Activated CD4-positive, alpha-beta memory T cell treated with anti-CD3 and anti-CD28 coated beads for 36 hours (primary cell): ENCODE measurements around the gene ZNF830. TPM values are rescaled to one million over a fixed set of nuclear protein-coding genes. Genes with fewer than 3 reads are reported as not detected.
"Not testable (repeated sequence)": the region's sequence is repeated elsewhere in the genome, so short reads cannot be mapped to it uniquely, and the experiment has no call there.

ENCODE experiments used
- CTCF ChIA-PET: fragments of 350-600 bp; sonication (Branson Sonifier 250); formaldehyde crosslinking; loops from one replicate; lab custom pipeline; 2021; ENCODE audit warnings: antibody characterized with exemption, inconsistent platforms; lab: Charles Lee
- POLR2A ChIA-PET: fragments of 350-600 bp; sonication (Branson Sonifier 250); formaldehyde crosslinking; loops from one replicate; lab custom pipeline; 2021; ENCODE audit warnings: antibody characterized with exemption; lab: Charles Lee
- DNase-seq: peaks from one replicate; pipeline ENCODE4 v3.0.0-alpha.2; 2020
- H3K27ac Mint-ChIP-seq: one replicate; pipeline ENCODE4 v1.8.0; 2021; ENCODE audit warnings: mixed read lengths
- H3K27me3 Mint-ChIP-seq: one replicate; pipeline ENCODE4 v1.8.0; 2021; ENCODE audit warnings: mixed read lengths
- H3K36me3 Mint-ChIP-seq: one replicate; pipeline ENCODE4 v1.8.0; 2021; ENCODE audit warnings: mixed read lengths
- H3K4me1 Mint-ChIP-seq: one replicate; pipeline ENCODE4 v1.8.0; 2021; ENCODE audit warnings: low read depth, mixed read lengths
- H3K4me3 Mint-ChIP-seq: one replicate; pipeline ENCODE4 v1.8.0; 2021; ENCODE audit warnings: mild to moderate bottlenecking, mixed read lengths
- H3K9me3 Mint-ChIP-seq: one replicate; pipeline ENCODE4 v1.8.0; 2021; ENCODE audit warnings: mixed read lengths
- intact Hi-C: fragments of 100-400 bp; cut with micrococcal nuclease; formaldehyde crosslinking; loops from one replicate; pipeline ENCODE4 v1.15.1; 2023
- total RNA-seq, 2 experiments: library from RNA; stranded (reverse); gene quantifications; one replicate each; pipeline ENCODE4 v1.2.3, GENCODE V29; 2021

ZNF830 gene, protein sequence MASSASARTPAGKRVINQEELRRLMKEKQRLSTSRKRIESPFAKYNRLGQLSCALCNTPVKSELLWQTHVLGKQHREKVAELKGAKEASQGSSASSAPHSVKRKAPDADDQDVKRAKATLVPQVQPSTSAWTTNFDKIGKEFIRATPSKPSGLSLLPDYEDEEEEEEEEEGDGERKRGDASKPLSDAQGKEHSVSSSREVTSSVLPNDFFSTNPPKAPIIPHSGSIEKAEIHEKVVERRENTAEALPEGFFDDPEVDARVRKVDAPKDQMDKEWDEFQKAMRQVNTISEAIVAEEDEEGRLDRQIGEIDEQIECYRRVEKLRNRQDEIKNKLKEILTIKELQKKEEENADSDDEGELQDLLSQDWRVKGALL
- total RNA-seq: 10 to 100 TPM; 19.5 to 20.7 TPM

DNA sequence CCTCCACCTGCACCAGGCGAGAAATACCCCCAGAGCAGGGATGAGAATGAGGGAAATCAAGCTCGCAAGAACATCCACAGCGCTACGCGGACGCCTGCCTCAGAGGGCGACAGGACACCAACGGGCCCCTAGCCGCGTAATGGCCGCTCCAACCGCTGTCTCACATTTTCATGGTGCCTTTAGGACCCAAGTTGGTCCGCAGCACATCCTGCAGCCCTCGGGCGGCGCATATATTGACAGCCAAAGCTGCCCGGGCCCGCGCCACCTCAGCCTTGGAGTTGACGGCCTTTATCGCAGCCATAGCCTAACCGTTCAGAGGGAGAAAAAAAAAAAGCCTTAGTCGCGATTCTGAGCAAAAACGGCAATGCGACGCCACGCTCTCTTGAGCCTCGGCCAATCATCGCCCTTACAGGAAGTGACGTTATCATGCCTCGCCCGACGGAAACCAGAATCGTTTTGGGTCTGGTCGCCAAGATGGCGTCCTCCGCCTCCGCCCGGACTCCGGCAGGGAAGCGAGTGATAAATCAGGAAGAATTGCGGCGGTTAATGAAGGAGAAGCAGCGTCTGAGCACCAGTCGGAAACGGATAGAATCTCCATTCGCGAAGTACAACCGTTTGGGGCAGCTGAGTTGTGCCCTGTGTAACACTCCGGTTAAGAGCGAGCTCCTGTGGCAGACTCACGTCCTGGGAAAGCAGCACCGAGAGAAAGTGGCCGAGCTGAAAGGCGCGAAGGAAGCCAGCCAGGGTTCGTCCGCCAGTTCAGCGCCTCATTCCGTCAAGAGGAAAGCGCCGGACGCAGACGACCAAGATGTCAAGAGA lies at the start of gene ZNF830, which contains the start of gene CCT6B:
Gene ZNF830, plus strand, starts transcription at position 448 of the 819 bp plus-strand sequence. Its CDS starts 27 bp downstream, at position 475.
Gene CCT6B, minus strand, starts transcription at position 368 of the 819 bp plus-strand sequence. Its CDS starts 67 bp downstream, at position 301.
- peak within 1 kb of the TSS; percentile 100 for H3K4me3 Mint-ChIP-seq
- intact Hi-C loops: no loop called here
- no peaks in the 10 kb centered on the region for H3K27me3 Mint-ChIP-seq
- peak within 1 kb of the TSS; percentile 97 for H3K27ac Mint-ChIP-seq
- peaks cover 24% of the 10 kb centered on the region for H3K4me1 Mint-ChIP-seq
- CTCF ChIA-PET: interaction anchor here (1.1 kb wide), 2 partner anchors 157 to 394 kb away, joined by 3 to 6 read pairs; no protein-coding TSS in a partner anchor
- POLR2A ChIA-PET: interaction anchor here (0.6 to 1.9 kb wide), 4 partner anchors 13 to 125 kb away, joined by 3 to 13 read pairs (median 5); partner anchors contain the start of gene LIG3
- H3K36me3 Mint-ChIP-seq: peaks cover 21% of the 10 kb centered on the region
- no peaks in the 10 kb centered on the region for H3K9me3 Mint-ChIP-seq
- peak; percentile 96 for DNase-seq

DNA sequence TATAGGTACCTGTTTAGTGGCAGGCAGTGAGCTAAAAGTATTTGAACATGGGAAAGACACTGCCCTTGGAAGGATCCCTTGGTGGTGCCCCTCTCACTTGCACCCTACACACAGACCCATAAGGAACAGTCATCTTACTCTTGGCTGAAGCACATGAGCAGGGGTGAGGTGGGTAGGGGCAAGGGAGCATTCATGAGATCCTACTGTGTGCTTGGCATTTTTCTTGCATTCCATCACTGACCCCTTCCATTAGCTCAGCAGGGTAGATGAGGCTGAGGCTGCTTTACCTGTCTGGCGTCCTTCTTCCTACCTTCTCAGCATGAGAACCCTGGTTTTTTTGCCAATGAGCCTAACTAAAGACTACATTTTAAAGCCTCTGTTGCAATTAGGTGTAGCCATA lies 48.3 kb upstream of the ZNF830 start:
- CTCF ChIA-PET: no interaction called here
- no peaks in the 10 kb centered on the region for H3K36me3 Mint-ChIP-seq
- POLR2A ChIA-PET: no interaction called here

DNA sequence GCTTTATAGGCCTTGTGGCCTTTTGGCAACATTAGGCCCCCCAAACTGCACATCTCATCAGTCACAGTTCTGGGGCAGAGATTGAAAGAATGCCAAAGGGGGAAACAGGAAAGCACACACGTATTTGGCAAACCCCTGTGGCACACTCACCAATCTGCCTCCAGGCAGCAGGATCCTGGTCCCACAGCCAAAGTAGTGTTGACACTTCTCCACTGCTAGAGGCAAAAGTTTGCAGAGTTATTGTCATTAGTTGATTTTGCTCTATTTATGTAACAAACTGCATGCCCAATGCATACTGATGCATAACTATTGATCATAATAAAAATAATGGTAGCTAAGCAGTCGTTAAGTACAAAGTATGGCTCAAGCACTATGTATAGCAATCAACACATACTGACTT lies 45.2 kb upstream of the ZNF830 start:
- POLR2A ChIA-PET: no interaction called here
- Mint-ChIP-seq H3K4me3 (no peak overlapping the region), H3K27me3 (no peaks in the 10 kb centered on the region), H3K9me3 (no peaks in the 10 kb centered on the region), H3K36me3 (no peaks in the 10 kb centered on the region), H3K27ac (no peak overlapping the region), H3K4me1 (no peaks in the 10 kb centered on the region)
- CTCF ChIA-PET: interaction anchor here (1.4 kb wide), 1 partner anchor 16 kb away, joined by 3 read pairs; no protein-coding TSS in a partner anchor
- intact Hi-C loops: no loop called here
- DNase-seq: no peak

More for the DNA sequence above, 48.3 kb upstream of the ZNF830 start:
- intact Hi-C loops: no loop called here
- peaks cover 3% of the 10 kb centered on the region for H3K27me3 Mint-ChIP-seq
- no peak overlapping the region for H3K4me3 Mint-ChIP-seq
- DNase-seq: no peak
- no peaks in the 10 kb centered on the region for H3K9me3 Mint-ChIP-seq
- H3K4me1 Mint-ChIP-seq: no peaks in the 10 kb centered on the region
- H3K27ac Mint-ChIP-seq: no peak overlapping the region

DNA sequence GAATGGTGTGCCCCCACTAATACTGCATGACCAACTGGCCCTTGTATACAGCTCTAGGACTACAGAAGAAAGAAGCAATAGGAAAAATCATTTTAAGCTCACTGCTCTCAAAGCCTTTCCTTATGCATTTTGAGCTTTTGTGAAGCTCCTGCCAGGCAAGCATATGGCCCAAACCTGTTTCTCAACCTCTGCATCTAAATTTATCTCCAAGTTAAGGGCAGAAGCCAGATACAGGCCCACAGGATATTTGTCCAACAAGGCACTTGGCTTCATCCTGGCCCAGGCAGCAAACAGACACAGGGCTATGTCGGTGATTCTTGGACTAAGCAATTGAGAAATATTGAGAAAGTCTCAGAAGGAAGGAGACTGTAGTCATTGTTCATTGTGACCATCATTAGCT lies 44.0 kb upstream of the ZNF830 start:
- Mint-ChIP-seq H3K4me1 (no peaks in the 10 kb centered on the region), H3K27ac (no peak overlapping the region), H3K4me3 (no peak overlapping the region), H3K27me3 (no peaks in the 10 kb centered on the region), H3K9me3 (no peaks in the 10 kb centered on the region), H3K36me3 (no peaks in the 10 kb centered on the region)
- CTCF ChIA-PET: no interaction called here
- DNase-seq: no peak
- intact Hi-C loops: no loop called here
- POLR2A ChIA-PET: no interaction called here

- intact Hi-C loops: no loop called here
- no peaks in the 10 kb centered on the region for H3K4me1 Mint-ChIP-seq
- no peak overlapping the region for H3K4me3 Mint-ChIP-seq
- CTCF ChIA-PET: no interaction called here
- POLR2A ChIA-PET: no interaction called here
- no peaks in the 10 kb centered on the region for H3K9me3 Mint-ChIP-seq
- no peak overlapping the region for H3K27ac Mint-ChIP-seq
- no peaks in the 10 kb centered on the region for H3K36me3 Mint-ChIP-seq
- H3K27me3 Mint-ChIP-seq: no peaks in the 10 kb centered on the region
- no peak for DNase-seq
These were observed 40.7 kb upstream of the ZNF830 start for GRCh38 chr17:34920676-34921075.

GRCh38 chr17:34926661-34927060 lies 34.7 kb upstream of the ZNF830 start:
- CTCF ChIA-PET: no interaction called here
- intact Hi-C loops: no loop called here
- Mint-ChIP-seq H3K4me1 (no peaks in the 10 kb centered on the region), H3K9me3 (no peaks in the 10 kb centered on the region), H3K4me3 (no peak overlapping the region), H3K36me3 (peaks cover 2% of the 10 kb centered on the region), H3K27me3 (no peaks in the 10 kb centered on the region), H3K27ac (no peak overlapping the region)
- POLR2A ChIA-PET: no interaction called here
- DNase-seq: no peak

- ChIA-PET POLR2A (no interaction called here), CTCF (no interaction called here)
- Mint-ChIP-seq H3K4me3 (no peak overlapping the region), H3K27me3 (no peaks in the 10 kb centered on the region), H3K4me1 (no peaks in the 10 kb centered on the region), H3K9me3 (no peaks in the 10 kb centered on the region), H3K36me3 (peaks cover 2% of the 10 kb centered on the region), H3K27ac (no peak overlapping the region)
- no peak for DNase-seq
- intact Hi-C loops: no loop called here
These were observed 31.1 kb upstream of the ZNF830 start for GRCh38 chr17:34930283-34930682.

GRCh38 chr17:34950780-34951179 lies 10.6 kb upstream of the ZNF830 start:
- intact Hi-C loops, H3K4me3 Mint-ChIP-seq, POLR2A ChIA-PET, H3K9me3 Mint-ChIP-seq, CTCF ChIA-PET, H3K4me1 Mint-ChIP-seq, H3K36me3 Mint-ChIP-seq, DNase-seq, H3K27me3 Mint-ChIP-seq, H3K27ac Mint-ChIP-seq: not testable (repeated sequence)

- ChIA-PET POLR2A (no interaction called here), CTCF (no interaction called here)
- H3K27me3 Mint-ChIP-seq: no peaks in the 10 kb centered on the region
- H3K4me1 Mint-ChIP-seq: peaks cover 21% of the 10 kb centered on the region
- no peak for DNase-seq
- H3K4me3 Mint-ChIP-seq: no peak overlapping the region
- H3K27ac Mint-ChIP-seq: no peak overlapping the region
- peaks cover 11% of the 10 kb centered on the region for H3K36me3 Mint-ChIP-seq
- intact Hi-C loops: no loop called here
- H3K9me3 Mint-ChIP-seq: no peaks in the 10 kb centered on the region
These were observed 2.9 kb upstream of the ZNF830 start for GRCh38 chr17:34958438-34958837.

GRCh38 chr17:34974179-34974578 lies 12.8 kb downstream of the ZNF830 start:
- H3K27ac Mint-ChIP-seq: peak overlapping the region; percentile 47
- no peaks in the 10 kb centered on the region for H3K9me3 Mint-ChIP-seq
- H3K36me3 Mint-ChIP-seq: peaks cover 3% of the 10 kb centered on the region
- ChIA-PET POLR2A (interaction anchor here (1.2 to 1.6 kb wide), 2 partner anchors 14 to 89 kb away, joined by 4 to 5 read pairs; partner anchors contain the start of gene RFFL), CTCF (interaction anchor here (1.0 kb wide), 1 partner anchor 101 kb away, joined by 6 read pairs; no protein-coding TSS in a partner anchor)
- H3K27me3 Mint-ChIP-seq: no peaks in the 10 kb centered on the region
- DNase-seq: no peak
- H3K4me1 Mint-ChIP-seq: peaks cover 14% of the 10 kb centered on the region
- H3K4me3 Mint-ChIP-seq: no peak overlapping the region
- intact Hi-C loops: no loop called here

DNA sequence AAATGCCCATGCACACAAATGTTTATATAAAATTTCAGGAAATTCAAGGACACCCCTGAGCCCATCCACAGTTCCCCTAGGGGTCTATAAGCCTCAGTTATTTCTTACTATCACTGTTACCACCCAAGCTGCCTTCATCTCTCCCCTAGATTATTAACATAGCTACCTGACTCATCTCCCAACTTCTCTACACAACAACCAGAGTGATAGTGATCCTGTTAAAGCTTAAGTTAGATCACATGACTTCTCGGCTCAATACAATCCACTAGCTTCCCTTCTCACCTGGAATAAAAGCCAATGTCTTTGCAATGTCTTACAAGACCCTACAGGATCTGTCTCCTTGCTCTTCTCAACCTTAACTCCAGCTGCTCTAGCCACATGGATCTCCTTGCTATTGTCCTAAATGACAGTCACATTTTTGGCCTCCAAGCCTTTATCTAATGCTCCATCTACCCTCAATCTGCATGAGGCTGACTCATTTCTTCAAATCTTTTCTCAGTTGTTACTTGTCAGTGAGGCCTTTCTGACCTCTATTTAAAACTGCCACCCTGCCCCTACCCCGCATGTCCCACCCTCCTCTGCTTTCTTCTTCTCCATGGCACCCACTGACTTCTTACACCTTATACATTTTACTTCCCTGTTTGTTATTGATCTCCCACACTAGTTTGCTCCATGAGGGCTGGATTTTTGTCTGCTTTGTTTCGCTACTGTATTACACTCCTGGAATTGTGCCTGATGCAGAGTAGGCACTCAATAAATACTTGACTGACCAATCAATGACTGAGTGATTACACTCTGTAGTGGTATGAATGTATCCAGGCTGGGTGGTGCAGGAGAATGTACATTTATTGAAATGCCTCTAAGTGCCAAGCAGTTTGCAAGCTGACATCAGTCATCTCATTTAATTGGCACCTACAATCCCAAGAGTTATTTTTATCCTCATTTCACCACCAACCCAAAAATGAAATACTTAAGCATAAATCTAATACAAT lies 13.8 kb downstream of the ZNF830 start:
- Mint-ChIP-seq H3K4me1 (peaks cover 23% of the 10 kb centered on the region), H3K9me3 (no peaks in the 10 kb centered on the region), H3K4me3 (no peak overlapping the region), H3K27me3 (no peaks in the 10 kb centered on the region), H3K36me3 (no peaks in the 10 kb centered on the region), H3K27ac (peak overlapping the region; percentile 47)
- no peak for DNase-seq
- intact Hi-C loops: no loop called here
- ChIA-PET POLR2A (interaction anchor here (1.2 to 1.6 kb wide), 2 partner anchors 14 to 89 kb away, joined by 4 to 5 read pairs; partner anchors contain the start of gene RFFL), CTCF (interaction anchor here (1.2 kb wide), 1 partner anchor 22 kb away, joined by 3 read pairs; no protein-coding TSS in a partner anchor)
